Adipocyte (in vitro differentiated cells): ENCODE measurements around the gene ZNF581.
A peak's percentile ranks its signal among the peaks of the same experiment; 100 is the strongest.

Source experiments
- DNase-seq: peaks from one replicate; pipeline ENCODE4 v3.0.0-alpha.2; 2015; ENCODE audit warnings: low read depth
- H3K27me3 ChIP-seq: replicated peaks from 2 replicates; pipeline ENCODE4 v1.7.0; 2013; ENCODE audit warnings: mild to moderate bottlenecking, low read length, moderate library complexity; ENCODE audit not compliant: control insufficient read depth, insufficient read depth
- H3K36me3 ChIP-seq: 2 replicates; pipeline ENCODE4 v1.7.0; 2013; ENCODE audit warnings: low read length, mild to moderate bottlenecking, moderate library complexity; ENCODE audit not compliant: control insufficient read depth, insufficient read depth, severe bottlenecking
- H3K4me1 ChIP-seq: 2 replicates; pipeline ENCODE4 v1.7.0; 2013; ENCODE audit warnings: mild to moderate bottlenecking, low read length, moderate library complexity; ENCODE audit not compliant: control insufficient read depth, insufficient read depth
- H3K4me3 ChIP-seq: 2 replicates; pipeline ENCODE4 v1.7.0; 2013; ENCODE audit warnings: mild to moderate bottlenecking, low read length, moderate library complexity
- H3K9ac ChIP-seq: 2 replicates; pipeline ENCODE4 v1.7.0; 2013; ENCODE audit warnings: mild to moderate bottlenecking, low read length, moderate library complexity
- H3K9me3 ChIP-seq: 2 replicates; pipeline ENCODE4 v1.7.0; 2013; ENCODE audit warnings: mild to moderate bottlenecking, low read length, moderate library complexity; ENCODE audit not compliant: control insufficient read depth

ZNF581 gene

GRCh38 chr19:55672418-55672817 lies 29.0 kb downstream of the ZNF581 start:
- Histone ChIP-seq H3K4me1 (peaks cover 25% of the 10 kb centered on the region), H3K36me3 (peaks cover 42% of the 10 kb centered on the region), H3K9me3 (no peaks in the 10 kb centered on the region), H3K4me3 (no peak overlapping the region), H3K27me3 (no peaks in the 10 kb centered on the region), H3K9ac (peak overlapping the region; percentile 42)
- DNase-seq, result no peak

- no peaks in the 10 kb centered on the region for H3K9me3 ChIP-seq
- no peak overlapping the region for H3K9ac ChIP-seq
- H3K4me3 ChIP-seq, result no peak overlapping the region
- no peaks in the 10 kb centered on the region for H3K27me3 ChIP-seq
- peaks cover 32% of the 10 kb centered on the region for H3K4me1 ChIP-seq
- DNase-seq, result no peak
- peaks cover 36% of the 10 kb centered on the region for H3K36me3 ChIP-seq
These were observed 30.0 kb downstream of the ZNF581 start for GRCh38 chr19:55673465-55673864.

GRCh38 chr19:55673889-55674288 lies 30.4 kb downstream of the ZNF581 start:
- Histone ChIP-seq H3K36me3 (peaks cover 36% of the 10 kb centered on the region), H3K4me1 (peaks cover 32% of the 10 kb centered on the region), H3K4me3 (no peak overlapping the region), H3K27me3 (no peaks in the 10 kb centered on the region), H3K9ac (no peak overlapping the region), H3K9me3 (no peaks in the 10 kb centered on the region)
- DNase-seq, result no peak

GRCh38 chr19:55674459-55674840 lies 31.0 kb downstream of the ZNF581 start:
- peak overlapping the region; percentile 99 for H3K4me3 ChIP-seq
- peaks cover 36% of the 10 kb centered on the region for H3K36me3 ChIP-seq
- H3K9ac ChIP-seq, result peak overlapping the region; percentile 99
- no peaks in the 10 kb centered on the region for H3K9me3 ChIP-seq
- no peaks in the 10 kb centered on the region for H3K27me3 ChIP-seq
- peaks cover 32% of the 10 kb centered on the region for H3K4me1 ChIP-seq
- no peak for DNase-seq

GRCh38 chr19:55674841-55675660 lies 31.6 kb downstream of the ZNF581 start, which contains the start of gene EPN1:
Gene EPN1, plus strand, starts transcription at chr19:55675226. Its CDS starts 3,402 bp downstream, at chr19:55678628.
- Histone ChIP-seq H3K9ac (peak within 1 kb of the TSS; percentile 99), H3K4me1 (peaks cover 34% of the 10 kb centered on the region), H3K36me3 (peaks cover 33% of the 10 kb centered on the region), H3K27me3 (no peaks in the 10 kb centered on the region), H3K4me3 (peak within 1 kb of the TSS; percentile 99), H3K9me3 (no peaks in the 10 kb centered on the region)
- peak; percentile 99 for DNase-seq

GRCh38 chr19:55675661-55676354 lies 32.4 kb downstream of the ZNF581 start:
- Histone ChIP-seq H3K4me3 (peak overlapping the region; percentile 99), H3K27me3 (no peaks in the 10 kb centered on the region), H3K4me1 (peaks cover 41% of the 10 kb centered on the region), H3K9me3 (no peaks in the 10 kb centered on the region), H3K9ac (peak overlapping the region; percentile 99), H3K36me3 (peaks cover 25% of the 10 kb centered on the region)
- DNase-seq, result no peak

GRCh38 chr19:55676383-55676782 lies 32.9 kb downstream of the ZNF581 start:
- H3K9ac ChIP-seq, result peak overlapping the region; percentile 99
- peak; percentile 15 for DNase-seq
- peaks cover 24% of the 10 kb centered on the region for H3K36me3 ChIP-seq
- peak overlapping the region; percentile 99 for H3K4me3 ChIP-seq
- peaks cover 46% of the 10 kb centered on the region for H3K4me1 ChIP-seq
- no peaks in the 10 kb centered on the region for H3K9me3 ChIP-seq
- H3K27me3 ChIP-seq, result no peaks in the 10 kb centered on the region

- Histone ChIP-seq H3K27me3 (no peaks in the 10 kb centered on the region), H3K9ac (peak overlapping the region; percentile 99), H3K4me1 (peaks cover 52% of the 10 kb centered on the region), H3K9me3 (no peaks in the 10 kb centered on the region), H3K36me3 (peaks cover 25% of the 10 kb centered on the region), H3K4me3 (peak overlapping the region; percentile 99)
- no peak for DNase-seq
These were observed 33.5 kb downstream of the ZNF581 start for GRCh38 chr19:55676889-55677505.

- Histone ChIP-seq H3K27me3 (no peaks in the 10 kb centered on the region), H3K36me3 (peaks cover 28% of the 10 kb centered on the region), H3K9me3 (no peaks in the 10 kb centered on the region), H3K4me3 (no peak overlapping the region), H3K9ac (peak overlapping the region; percentile 13), H3K4me1 (peaks cover 53% of the 10 kb centered on the region)
- no peak for DNase-seq
These were observed 34.2 kb downstream of the ZNF581 start for GRCh38 chr19:55677572-55678028.

GRCh38 chr19:55678121-55678671 lies 34.7 kb downstream of the ZNF581 start:
- Histone ChIP-seq H3K36me3 (peaks cover 27% of the 10 kb centered on the region), H3K4me3 (no peak overlapping the region), H3K27me3 (no peaks in the 10 kb centered on the region), H3K9ac (peak overlapping the region; percentile 13), H3K9me3 (no peaks in the 10 kb centered on the region), H3K4me1 (peaks cover 53% of the 10 kb centered on the region)
- no peak for DNase-seq
